Muscle of back (tissue), 13 donors: Measurements from ENCODE around the gene SP8. TPM values are rescaled to one million over a fixed set of nuclear protein-coding genes. Genes with fewer than 3 reads are reported as not detected.
A peak's percentile ranks its signal among the peaks of the same experiment; 100 is the strongest.
"Not testable (repeated sequence)": the region's sequence is repeated elsewhere in the genome, so short reads cannot be mapped to it uniquely, and the experiment has no call there.

Experiments
- DNase-seq, 3 donors: peaks; one replicate each; pipeline versions ENCODE4 v3.0.0 to v3.0.0-alpha.2; 2013
- long read RNA-seq, 9 donors: transcript quantifications; one replicate each; lab custom pipeline, GENCODE V29; 2026
- polyA plus RNA-seq, 10 donors: library from polyadenylated mRNA; unstranded; fragments of 120-200 nt; gene quantifications; one replicate each; pipeline ENCODE4 v1.2.1, GENCODE V29; 2013; ENCODE audit not compliant: insufficient read length in 10 of 10

SP8 gene
- polyA plus RNA-seq: under 1 TPM in 2 of 10 donors, not detected in 8; 0.06 to 0.39 TPM
- long read RNA-seq, donor 1: 0 reads
- long read RNA-seq, donor 2: 0 reads
- long read RNA-seq, donor 3: 0 reads
- long read RNA-seq, donor 4: 0 reads
- long read RNA-seq, donor 5: 0 reads
- long read RNA-seq, donor 6: 0 reads
- long read RNA-seq, donor 7: 0 reads
- long read RNA-seq, donor 8: 0 reads
- long read RNA-seq, donor 9: 0 reads

- peak in 1 of 3 donors; percentile 62 for DNase-seq
These were observed at the start of gene SP8 for GRCh38 chr7:20786779-20787659. Gene SP8, minus strand, starts transcription at chr7:20786886. Its CDS starts 88 bp downstream, at chr7:20786798.

DNA sequence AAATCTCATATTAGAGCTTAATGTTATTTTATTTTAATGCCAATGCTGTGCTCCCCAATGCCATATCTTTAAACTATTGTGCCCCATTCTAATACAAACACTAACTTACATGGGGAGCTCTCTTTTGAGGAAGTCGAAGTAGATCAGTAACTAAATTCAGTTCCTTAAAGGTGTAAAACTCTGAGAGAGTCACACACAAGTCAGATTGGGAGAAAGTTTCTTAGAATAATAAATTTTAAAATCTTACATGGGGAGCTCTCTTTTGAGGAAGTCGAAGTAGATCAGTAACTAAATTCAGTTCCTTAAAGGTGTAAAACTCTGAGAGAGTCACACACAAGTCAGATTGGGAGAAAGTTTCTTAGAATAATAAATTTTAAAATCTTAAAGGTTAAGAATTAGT lies 49.7 kb upstream of the SP8 start:
- DNase-seq: not testable (repeated sequence)

- DNase-seq: no peak
These were observed 48.5 kb upstream of the SP8 start for GRCh38 chr7:20835111-20835750.

GRCh38 chr7:20834656-20835055 lies 48.0 kb upstream of the SP8 start:
- DNase-seq: no peak

DNA sequence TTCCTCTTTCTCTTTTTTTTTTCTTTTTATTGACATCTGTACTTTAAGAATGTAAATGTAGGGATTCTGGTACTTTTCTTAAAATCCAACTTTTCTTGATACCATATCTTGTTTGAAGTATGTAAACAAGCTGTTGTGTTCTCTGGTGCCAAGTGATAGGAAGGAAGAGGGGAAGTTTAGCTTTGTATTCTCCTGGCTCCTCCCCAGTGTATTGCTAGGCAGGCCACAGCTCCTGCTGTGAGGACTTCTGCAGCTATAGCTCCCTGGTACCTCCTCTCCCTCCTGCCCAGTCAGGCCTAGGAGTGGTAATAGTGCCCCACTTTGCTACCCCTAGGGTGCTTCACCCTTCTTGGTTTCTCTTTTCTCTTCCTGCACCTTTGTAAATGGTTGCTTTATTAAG lies 45.3 kb upstream of the SP8 start:
- no peak for DNase-seq

DNA sequence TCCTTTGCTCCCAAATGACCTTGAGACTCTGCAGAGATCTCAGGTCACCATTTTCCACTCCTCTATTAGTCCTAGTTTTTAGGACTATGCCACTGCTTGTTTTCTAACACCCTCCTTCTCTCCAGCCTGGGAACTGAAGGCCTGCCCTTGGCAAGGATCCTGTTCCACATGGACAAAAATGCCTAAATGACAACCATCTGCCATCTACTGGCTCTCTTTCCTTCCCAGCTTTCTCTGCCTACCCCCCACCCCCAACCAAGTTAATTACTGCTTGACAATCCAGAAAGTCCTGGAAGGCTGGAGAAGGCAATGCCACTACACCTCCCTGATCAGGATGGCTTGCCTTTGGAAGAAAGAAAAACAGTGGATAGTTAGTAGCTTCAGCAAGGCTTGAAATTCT lies 44.8 kb upstream of the SP8 start:
- no peak for DNase-seq

- no peak for DNase-seq
These were observed 42.3 kb upstream of the SP8 start for GRCh38 chr7:20828947-20829346.

GRCh38 chr7:20827172-20827571 lies 40.5 kb upstream of the SP8 start:
- no peak for DNase-seq

DNA sequence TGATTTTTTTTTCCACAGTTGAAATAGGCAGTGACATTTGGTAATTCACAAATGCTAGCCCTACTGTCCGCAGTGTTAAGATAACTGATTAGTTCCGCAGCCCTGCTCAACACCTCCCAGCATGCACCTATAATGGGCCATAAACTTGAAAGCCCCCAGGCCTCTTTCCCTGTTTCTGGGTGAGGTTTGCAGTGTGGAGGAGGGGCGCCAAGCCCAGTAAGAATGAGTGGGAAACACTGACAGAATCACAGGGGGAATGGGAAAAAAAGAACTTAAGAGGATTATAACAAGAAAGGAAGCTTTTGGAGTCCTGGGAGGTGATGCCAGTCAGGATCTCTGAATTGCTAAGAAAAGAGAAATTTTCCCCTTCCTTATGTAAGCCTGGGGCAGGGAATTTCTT lies 39.6 kb upstream of the SP8 start:
- DNase-seq: no peak

DNA sequence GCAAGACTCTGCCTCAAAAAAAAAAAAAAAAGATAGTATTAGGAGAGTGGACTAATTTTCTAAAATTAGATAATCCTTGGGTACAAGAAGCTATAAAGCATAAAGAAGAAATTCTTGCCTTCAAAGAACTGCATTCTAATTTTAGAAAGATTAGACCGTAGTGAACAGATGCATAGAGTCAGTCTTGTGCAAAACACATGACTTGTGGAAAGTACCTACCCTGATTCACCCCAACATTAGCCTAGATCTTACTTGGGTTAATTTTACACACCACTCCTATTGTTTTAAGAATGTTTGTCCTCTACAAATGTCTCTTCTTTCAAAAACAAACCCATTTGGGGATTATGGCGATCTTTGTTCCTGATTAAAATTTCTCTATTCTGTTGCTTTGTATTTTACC lies 38.9 kb upstream of the SP8 start:
- no peak for DNase-seq

DNA sequence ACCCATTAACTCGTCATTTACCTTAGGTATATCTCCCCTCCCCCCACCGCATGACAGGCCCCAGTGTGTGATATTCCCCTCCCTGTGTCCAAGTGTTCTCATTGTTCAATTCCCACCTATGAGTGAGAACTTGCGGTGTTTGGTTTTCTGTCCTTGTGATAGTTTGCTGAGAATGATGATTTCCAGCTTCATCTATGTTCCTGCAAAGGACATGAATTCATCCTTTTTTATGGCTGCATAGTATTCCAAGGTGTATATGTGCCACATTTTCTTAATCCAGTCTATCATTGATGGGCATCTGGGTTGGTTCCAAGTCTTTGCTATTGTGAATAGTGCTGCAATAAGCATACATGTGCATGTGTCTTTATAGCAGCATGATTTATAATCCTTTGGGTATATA lies 34.7 kb upstream of the SP8 start:
- DNase-seq: not testable (repeated sequence)

- DNase-seq: no peak
These were observed 29.8 kb upstream of the SP8 start for GRCh38 chr7:20816372-20816959.

DNA sequence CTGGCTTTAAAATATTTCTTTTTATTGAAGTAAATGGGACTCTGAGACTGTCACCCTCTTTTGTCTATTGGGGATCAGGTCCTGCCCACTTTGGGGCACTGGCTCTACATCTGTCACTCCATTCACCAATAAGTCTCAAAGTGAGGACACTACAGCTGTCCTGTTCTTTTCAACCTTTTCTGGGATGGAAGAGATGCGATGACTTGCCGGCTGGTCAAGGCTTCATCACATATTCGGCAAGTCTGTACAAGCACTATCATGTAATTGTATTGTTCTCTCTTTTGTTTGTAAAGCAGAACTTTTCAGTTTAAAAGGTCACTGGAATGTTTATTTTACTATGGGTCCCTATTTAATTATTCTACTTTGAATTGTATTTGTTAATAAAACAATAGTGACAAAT lies 17.7 kb upstream of the SP8 start:
- no peak for DNase-seq

DNA sequence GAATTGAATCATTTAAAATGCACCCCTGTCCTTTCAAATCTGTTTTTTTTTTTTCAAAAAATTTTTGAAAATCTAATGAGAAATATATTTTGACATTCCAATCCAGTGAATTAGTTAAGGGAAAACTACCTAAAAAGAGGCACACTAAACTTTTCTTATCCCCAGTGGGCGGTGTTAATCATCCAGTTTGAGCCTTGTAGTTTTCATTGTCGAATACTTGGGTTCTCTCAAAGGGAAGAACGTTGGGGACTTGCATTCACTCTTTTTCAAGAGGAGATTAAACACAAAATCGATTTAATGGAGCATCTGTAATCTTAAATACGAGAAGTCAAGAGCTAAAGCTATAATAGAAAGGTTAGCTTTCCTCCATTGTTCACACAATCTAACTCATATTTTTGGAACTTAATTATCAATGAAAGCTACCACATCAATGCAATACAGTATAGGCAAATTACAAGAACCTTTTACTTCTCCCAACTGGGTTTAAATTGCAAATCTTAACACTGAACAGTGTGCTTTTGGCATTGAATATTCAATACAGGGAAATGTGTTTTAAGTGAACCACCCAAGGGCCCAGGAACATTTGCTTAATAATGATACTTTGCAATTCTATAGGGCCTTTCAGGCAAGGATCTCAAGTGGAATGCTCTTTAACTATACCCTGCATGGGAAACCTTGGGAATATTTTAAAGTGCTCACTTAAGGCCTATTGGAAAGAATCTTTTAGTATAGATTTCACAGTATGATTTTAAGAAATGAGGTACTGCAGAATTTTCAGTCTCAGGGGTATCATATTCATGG lies 13.1 kb upstream of the SP8 start:
- peak in 1 of 3 donors; percentile 10 for DNase-seq

GRCh38 chr7:20798694-20799121 lies 12.0 kb upstream of the SP8 start:
- DNase-seq: peak in 1 of 3 donors; percentile 36

- peak in 1 of 3 donors; percentile 59 for DNase-seq
These were observed 11.5 kb upstream of the SP8 start for GRCh38 chr7:20798081-20798693.

DNA sequence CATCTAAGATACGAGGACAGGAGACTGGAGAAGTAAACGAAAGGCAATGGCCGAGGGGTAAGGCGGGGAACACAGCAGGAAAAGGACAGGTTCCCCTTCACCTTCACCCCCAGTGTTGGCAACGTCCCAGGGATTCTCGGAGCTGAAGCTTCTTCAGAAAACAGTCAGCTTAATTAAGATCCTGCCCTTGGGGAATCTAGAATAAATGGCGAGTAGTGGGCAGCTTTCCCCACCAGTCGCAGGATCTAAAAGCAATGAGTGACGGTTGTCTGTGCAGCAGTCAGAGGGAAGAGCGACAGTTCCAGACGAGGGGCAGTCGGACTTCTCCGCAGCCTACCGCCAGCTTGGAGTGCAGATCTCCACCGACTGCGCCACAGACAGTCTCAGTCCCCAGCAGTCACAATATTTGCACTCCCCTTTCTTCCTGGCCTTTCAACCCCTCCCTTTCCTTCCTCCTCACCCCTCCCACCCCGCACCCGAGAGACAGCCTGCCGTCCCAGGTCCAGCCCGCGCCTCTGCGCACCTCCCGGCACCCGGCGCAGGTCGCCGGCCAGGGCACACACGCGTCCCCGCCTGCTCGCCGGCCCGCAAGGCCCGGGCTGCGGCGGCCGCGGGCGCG lies 10.9 kb upstream of the SP8 start:
- peak in 1 of 3 donors; percentile 47 for DNase-seq

DNA sequence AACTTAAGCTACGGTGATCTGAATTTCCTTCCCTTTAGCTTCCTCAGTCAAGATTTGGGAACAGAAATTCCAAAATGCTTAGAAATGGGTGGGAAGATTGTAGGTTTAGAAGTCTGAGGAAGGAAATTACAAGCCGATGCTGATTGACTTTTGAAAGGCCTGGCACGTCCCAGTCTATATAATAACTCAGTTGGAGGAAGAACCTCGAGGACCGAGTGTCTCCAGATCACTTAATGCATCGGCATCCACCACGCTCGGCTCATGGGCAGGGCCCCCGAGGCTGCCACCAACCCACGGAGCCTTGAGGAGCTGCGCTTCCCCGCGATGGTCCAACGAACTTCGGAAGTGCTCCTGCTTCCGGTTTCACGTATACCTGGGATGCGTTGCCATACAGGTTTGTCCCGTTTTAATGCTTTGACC lies 10.4 kb upstream of the SP8 start:
- no peak for DNase-seq

GRCh38 chr7:20796500-20796899 lies 9.8 kb upstream of the SP8 start:
- peak in 1 of 3 donors; percentile 45 for DNase-seq

DNA sequence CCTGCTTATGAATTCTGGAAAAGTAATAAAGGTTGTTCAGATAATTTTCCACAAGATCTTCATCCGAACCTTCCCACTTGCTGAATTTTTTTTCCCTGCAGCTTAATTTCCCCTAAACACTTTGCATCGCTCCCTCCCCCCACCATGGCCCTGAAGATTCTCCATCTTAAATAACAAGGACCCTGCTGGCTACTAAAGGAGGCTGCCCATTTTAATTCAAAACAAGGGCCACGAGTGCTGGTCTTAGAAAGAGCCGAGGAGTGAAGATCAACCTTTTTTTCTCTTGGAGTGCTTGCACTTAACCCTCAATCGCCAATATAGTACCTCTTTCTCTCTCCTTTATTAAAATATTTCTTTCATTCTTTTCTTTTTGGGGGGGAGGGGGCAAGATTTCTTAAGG lies 9.2 kb upstream of the SP8 start:
- DNase-seq: no peak
